Vagina (tissue), 2 donors: Measurements from ENCODE around the gene RFX5. TPM values are rescaled to one million over a fixed set of nuclear protein-coding genes. Genes with fewer than 3 reads are reported as not detected.
"Not testable (repeated sequence)": the region's sequence is repeated elsewhere in the genome, so short reads cannot be mapped to it uniquely, and the experiment has no call there.

Source experiments
- DNase-seq, 2 donors: peaks; one replicate each; pipeline ENCODE4 v3.0.0-alpha.2; 2017; ENCODE audit errors: extremely low spot score in 2 of 2
- H3K27ac ChIP-seq: fragments of 200-600 bp; sonication (generic); one replicate; pipeline ENCODE4 v1.5.1; 2019
- H3K27me3 ChIP-seq: fragments of 200-600 bp; sonication (generic); one replicate; pipeline ENCODE4 v1.5.1; 2019
- H3K36me3 ChIP-seq, 2 donors: fragments of 200-600 bp; sonication (generic); one replicate each; pipeline ENCODE4 v1.5.1; 2017 to 2019
- H3K4me1 ChIP-seq: fragments of 200-600 bp; sonication (generic); one replicate; pipeline ENCODE4 v1.5.1; 2019
- H3K4me3 ChIP-seq, 2 donors: fragments of 200-600 bp; sonication (generic); 1 replicate in 1 of 2; 2 replicates in 1 of 2; pipeline ENCODE4 v1.5.1; 2016 to 2019
- H3K9me3 ChIP-seq: fragments of 200-600 bp; sonication (generic); one replicate; pipeline ENCODE4 v1.5.1; 2019
- POLR2A ChIP-seq, 2 donors: fragments of 450-650 bp; IDR thresholded peaks; one replicate each; pipeline ENCODE4 v1.6.1; 2017; ENCODE audit warnings: antibody characterized with exemption in 2 of 2, mild to moderate bottlenecking in 2 of 2, moderate library complexity in 2 of 2
- POLR2AphosphoS5 ChIP-seq, 2 donors: sonication (generic); formaldehyde crosslinking; IDR thresholded peaks; one replicate each; pipeline ENCODE4 v1.9.0; 2017; ENCODE audit warnings: antibody characterized with exemption in 2 of 2, mild to moderate bottlenecking in 2 of 2, low read depth in 1 of 2; ENCODE audit not compliant: insufficient read depth in 1 of 2
- intact Hi-C: fragments of 100-400 bp; cut with DNase I; formaldehyde crosslinking; loops from one replicate; pipeline ENCODE4 v1.15.1; 2023
- total RNA-seq: library from RNA; depleted of rRNA; stranded (reverse); fragments of >200 nt; gene quantifications from one replicate; pipeline ENCODE4 v1.2.3, GENCODE V29; 2016
- TF ChIP-seq, protein P1 (sequence below), 3 experiments: fragments of 450-650 bp in 2 of 3; fragments of 200-600 bp in 1 of 3; sonication (generic) in 1 of 3; IDR thresholded peaks; one replicate each; pipeline ENCODE4 v1.5.1; 2017 to 2019; ENCODE audit warnings: antibody characterized with exemption in 3 of 3, mild to moderate bottlenecking in 2 of 3, moderate library complexity in 2 of 3

RFX5 gene
- total RNA-seq: 13.0 TPM

DNA sequence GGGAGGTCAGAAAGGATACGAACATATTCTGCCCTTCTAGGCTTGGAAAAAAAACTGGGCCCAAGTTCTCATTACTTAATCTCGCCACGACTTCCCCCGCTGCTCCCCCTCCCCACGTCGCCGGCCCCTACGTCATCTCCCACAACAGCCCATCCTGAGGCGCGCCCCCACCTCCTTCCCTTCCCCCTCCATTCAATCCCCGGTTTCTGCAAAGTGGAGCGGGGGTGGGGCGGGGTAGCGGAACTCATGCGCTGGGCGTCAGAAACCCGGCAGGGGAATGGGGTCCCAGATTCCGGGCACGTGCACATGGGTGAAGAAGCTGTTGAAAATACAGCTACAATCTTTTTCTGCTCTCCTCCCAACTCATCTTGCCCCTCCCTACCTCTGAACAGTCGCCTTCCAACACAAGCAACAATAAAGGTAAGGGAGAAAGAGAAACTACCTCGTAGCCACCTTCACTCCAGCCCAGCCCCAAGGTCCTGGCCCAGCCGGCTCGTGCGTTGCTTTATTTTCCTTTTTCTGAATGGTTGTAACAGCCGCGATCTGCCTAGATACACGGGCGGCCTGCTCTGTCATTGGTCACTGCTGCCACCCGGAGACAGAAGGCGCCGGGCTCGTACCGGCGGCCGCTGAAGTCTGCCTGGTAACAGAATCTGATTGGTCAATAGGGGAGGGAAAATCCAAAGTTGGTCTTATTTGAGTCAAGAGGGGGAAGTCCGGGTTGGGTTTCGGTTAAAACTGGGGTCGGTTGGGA lies at the start of gene RFX5:
Gene RFX5, minus strand, starts transcription at position 484 of the 754 bp plus-strand sequence. CDS start 932 bp downstream, outside the sequence.
- peaks cover 0 to 17% of the 10 kb centered on the region in 2 donors for H3K36me3 ChIP-seq
- TF ChIP-seq POLR2A (IDR thresholded peaks at IDR 0.05) (peak in 1 of 2 donors; percentile 44), POLR2AphosphoS5 (IDR thresholded peaks at IDR 0.05; ENCODE audit: insufficient read depth in 1 of 2, low read depth in 1 of 2) (peak; percentile 73 to 82)
- TF ChIP-seq, protein P1, sequence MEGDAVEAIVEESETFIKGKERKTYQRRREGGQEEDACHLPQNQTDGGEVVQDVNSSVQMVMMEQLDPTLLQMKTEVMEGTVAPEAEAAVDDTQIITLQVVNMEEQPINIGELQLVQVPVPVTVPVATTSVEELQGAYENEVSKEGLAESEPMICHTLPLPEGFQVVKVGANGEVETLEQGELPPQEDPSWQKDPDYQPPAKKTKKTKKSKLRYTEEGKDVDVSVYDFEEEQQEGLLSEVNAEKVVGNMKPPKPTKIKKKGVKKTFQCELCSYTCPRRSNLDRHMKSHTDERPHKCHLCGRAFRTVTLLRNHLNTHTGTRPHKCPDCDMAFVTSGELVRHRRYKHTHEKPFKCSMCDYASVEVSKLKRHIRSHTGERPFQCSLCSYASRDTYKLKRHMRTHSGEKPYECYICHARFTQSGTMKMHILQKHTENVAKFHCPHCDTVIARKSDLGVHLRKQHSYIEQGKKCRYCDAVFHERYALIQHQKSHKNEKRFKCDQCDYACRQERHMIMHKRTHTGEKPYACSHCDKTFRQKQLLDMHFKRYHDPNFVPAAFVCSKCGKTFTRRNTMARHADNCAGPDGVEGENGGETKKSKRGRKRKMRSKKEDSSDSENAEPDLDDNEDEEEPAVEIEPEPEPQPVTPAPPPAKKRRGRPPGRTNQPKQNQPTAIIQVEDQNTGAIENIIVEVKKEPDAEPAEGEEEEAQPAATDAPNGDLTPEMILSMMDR (IDR thresholded peaks at IDR 0.05): no peak
- H3K4me1 ChIP-seq: peaks cover 16% of the 10 kb centered on the region
- peak within 1 kb of the TSS; percentile 65 to 73 for H3K4me3 ChIP-seq
- no peaks in the 10 kb centered on the region for H3K9me3 ChIP-seq
- no peaks in the 10 kb centered on the region for H3K27me3 ChIP-seq
- peak within 1 kb of the TSS; percentile 91 for H3K27ac ChIP-seq
- DNase-seq: peak in 1 of 2 donors; percentile 98
- intact Hi-C loops: no loop called here

DNA sequence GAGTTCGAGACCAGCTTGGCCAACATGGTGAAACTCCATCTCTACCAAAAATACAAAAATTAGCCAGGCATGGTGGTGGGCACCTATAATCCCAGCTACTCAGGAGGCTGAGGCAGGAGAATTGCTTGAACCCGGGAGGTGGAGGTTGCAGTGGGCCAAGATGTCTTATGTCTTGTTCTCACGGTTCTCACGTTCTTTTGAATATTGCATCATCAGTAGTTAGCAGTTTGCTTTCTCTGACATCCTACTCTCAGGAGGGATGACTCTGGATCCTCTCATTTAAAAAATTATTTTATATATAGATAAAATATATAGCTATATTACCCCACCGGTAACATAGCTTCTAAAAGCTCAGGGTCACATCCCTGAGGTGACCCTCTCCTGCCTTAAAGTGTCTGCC lies 49.2 kb upstream of the RFX5 start:
- DNase-seq, H3K9me3 ChIP-seq, H3K36me3 ChIP-seq, H3K27me3 ChIP-seq, H3K27ac ChIP-seq, H3K4me3 ChIP-seq: not testable (repeated sequence)
- intact Hi-C loops: loop anchor here (5.0 kb wide), 1 partner anchor 54 kb away; no protein-coding TSS in a partner anchor
- H3K4me1 ChIP-seq: peaks cover 16% of the 10 kb centered on the region

- intact Hi-C loops: no loop called here
- Histone ChIP-seq H3K4me3 (no peak overlapping the region), H3K36me3 (no peaks in the 10 kb centered on the region), H3K27ac (no peak overlapping the region), H3K27me3 (no peaks in the 10 kb centered on the region), H3K9me3 (no peaks in the 10 kb centered on the region), H3K4me1 (no peaks in the 10 kb centered on the region)
- TF ChIP-seq POLR2A (IDR thresholded peaks at IDR 0.05) (no peak), POLR2AphosphoS5 (IDR thresholded peaks at IDR 0.05; ENCODE audit: insufficient read depth in 1 of 2, low read depth in 1 of 2) (no peak)
- TF ChIP-seq, protein P1 (IDR thresholded peaks at IDR 0.05): no peak
- DNase-seq: no peak
These were observed 46.5 kb upstream of the RFX5 start for GRCh38 chr1:151393583-151393982.

- H3K27ac ChIP-seq: no peak overlapping the region
- H3K4me3 ChIP-seq: no peak overlapping the region
- intact Hi-C loops: no loop called here
- H3K4me1 ChIP-seq: no peaks in the 10 kb centered on the region
- DNase-seq: no peak
- H3K9me3 ChIP-seq: no peaks in the 10 kb centered on the region
- H3K36me3 ChIP-seq: no peaks in the 10 kb centered on the region
- no peak for TF ChIP-seq POLR2AphosphoS5 (IDR thresholded peaks at IDR 0.05; ENCODE audit: insufficient read depth in 1 of 2, low read depth in 1 of 2)
- TF ChIP-seq POLR2A (IDR thresholded peaks at IDR 0.05): no peak
- TF ChIP-seq, protein P1 (IDR thresholded peaks at IDR 0.05): no peak
- H3K27me3 ChIP-seq: no peaks in the 10 kb centered on the region
These were observed 44.1 kb upstream of the RFX5 start for GRCh38 chr1:151391079-151391563.

- H3K4me3 ChIP-seq, H3K27ac ChIP-seq, intact Hi-C loops, DNase-seq, H3K9me3 ChIP-seq, H3K27me3 ChIP-seq, H3K4me1 ChIP-seq, H3K36me3 ChIP-seq: not testable (repeated sequence)
These were observed 43.4 kb upstream of the RFX5 start for GRCh38 chr1:151390221-151391078.
